ENCODE data around the gene RNF224. TPM values are rescaled to one million over a fixed set of nuclear protein-coding genes. Genes with fewer than 3 reads are reported as not detected.
"Not testable (repeated sequence)": the region's sequence is repeated elsewhere in the genome, so short reads cannot be mapped to it uniquely, and the experiment has no call there.

Gene RNF224
- polyA plus RNA-seq, 3 donors, result not detected

DNA sequence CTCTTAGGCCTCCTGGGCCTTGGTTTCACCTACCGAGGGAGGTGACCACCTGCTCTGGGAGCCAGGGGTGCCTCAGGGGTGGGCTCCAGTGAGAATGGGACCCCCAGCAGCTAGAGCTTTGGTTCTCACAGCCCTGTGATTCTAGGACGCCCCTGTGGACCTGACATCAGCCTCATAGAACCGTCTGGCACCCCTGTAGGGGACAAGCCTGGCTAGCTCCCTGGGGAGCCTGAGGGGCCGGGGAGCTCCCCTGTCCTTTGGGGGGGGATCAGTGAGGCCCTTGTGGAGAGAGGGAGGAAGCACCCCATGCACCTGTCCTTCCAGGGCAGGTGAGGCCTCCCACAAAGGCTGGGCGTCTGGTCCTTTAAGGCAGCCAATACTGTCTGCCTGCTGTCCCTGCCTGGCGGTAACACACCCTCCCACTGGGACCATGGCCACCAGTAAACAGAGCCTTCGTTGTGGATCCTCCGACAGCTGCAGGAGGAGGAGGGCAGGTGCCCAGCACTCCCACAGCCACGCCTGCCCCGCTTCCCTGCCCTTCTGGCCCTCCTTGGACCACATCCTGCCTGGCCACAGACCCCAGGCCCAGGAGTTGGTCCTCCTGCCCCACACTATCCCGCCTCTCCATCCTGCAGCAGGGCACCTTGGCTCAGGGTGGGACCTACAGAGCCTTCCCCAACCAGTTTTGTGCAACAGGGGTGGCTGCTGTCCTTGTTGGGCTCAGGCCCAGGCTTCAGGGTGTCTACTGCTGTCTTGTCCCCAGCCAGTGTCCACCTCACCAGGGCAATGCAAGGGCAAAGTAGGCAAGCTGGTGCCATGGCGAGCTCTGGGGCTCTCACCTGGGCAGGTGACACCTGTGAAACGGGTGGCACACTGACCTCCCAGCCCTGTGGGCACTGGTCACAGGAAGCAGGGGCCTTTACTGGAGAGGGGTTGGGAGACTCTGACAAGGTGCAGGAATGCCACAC is 10.7 kb downstream of the RNF224 start:
- peaks cover 33% of the 10 kb centered on the region for H3K4me1 Mint-ChIP-seq
- no peak overlapping the region for H3K9ac ChIP-seq (ENCODE audit: insufficient read depth, low read length, poor library complexity, severe bottlenecking)
- no peak overlapping the region for H2AFZ ChIP-seq (ENCODE audit: insufficient read depth, low read depth, low read length, poor library complexity, severe bottlenecking)
- peaks cover 0 to 3% (median 0%) of the 10 kb centered on the region in 7 donors for H3K9me3 Mint-ChIP-seq
- peaks cover 15% of the 10 kb centered on the region for H4K20me1 ChIP-seq (ENCODE audit: insufficient read depth, low read length)
- peaks cover 33% of the 10 kb centered on the region for H3K79me2 ChIP-seq (ENCODE audit: insufficient read depth, low read length)
- 87% methylated on average over 10 of the region's 13 CpGs for WGBS (ENCODE audit: insufficient coverage)
- H3K27me3 ChIP-seq (ENCODE audit: control insufficient read depth in 2 of 2, insufficient read depth in 2 of 2, low read length in 2 of 2), result no peaks in the 10 kb centered on the region
- no peak overlapping the region for H3K4me2 ChIP-seq (replicated peaks; ENCODE audit: extremely low read depth, low read length, poor library complexity, severe bottlenecking)
- intact Hi-C loops (cut with micrococcal nuclease), result loop anchor here in 1 of 2 donors (5.0 kb wide), 2 partner anchors 51 to 116 kb away; partner anchors contain the start of genes ANAPC2 and SSNA1
- peaks cover 44 to 52% of the 10 kb centered on the region in 2 donors for H3K4me1 ChIP-seq (ENCODE audit: control insufficient read depth in 1 of 2, insufficient read depth in 2 of 2, low read length in 2 of 2)
- peaks cover 2 to 17% (median 8%) of the 10 kb centered on the region in 3 donors for H3K27me3 Mint-ChIP-seq (ENCODE audit: low read depth in 3 of 3)
- H3K27ac Mint-ChIP-seq, result peak overlapping the region in 1 of 7 donors; percentile 33
- no peak overlapping the region for H3K4me3 Mint-ChIP-seq
- H3K27ac ChIP-seq (ENCODE audit: low read depth in 1 of 2, low read length in 2 of 2), result no peak overlapping the region
- TF ChIP-seq, protein P1, sequence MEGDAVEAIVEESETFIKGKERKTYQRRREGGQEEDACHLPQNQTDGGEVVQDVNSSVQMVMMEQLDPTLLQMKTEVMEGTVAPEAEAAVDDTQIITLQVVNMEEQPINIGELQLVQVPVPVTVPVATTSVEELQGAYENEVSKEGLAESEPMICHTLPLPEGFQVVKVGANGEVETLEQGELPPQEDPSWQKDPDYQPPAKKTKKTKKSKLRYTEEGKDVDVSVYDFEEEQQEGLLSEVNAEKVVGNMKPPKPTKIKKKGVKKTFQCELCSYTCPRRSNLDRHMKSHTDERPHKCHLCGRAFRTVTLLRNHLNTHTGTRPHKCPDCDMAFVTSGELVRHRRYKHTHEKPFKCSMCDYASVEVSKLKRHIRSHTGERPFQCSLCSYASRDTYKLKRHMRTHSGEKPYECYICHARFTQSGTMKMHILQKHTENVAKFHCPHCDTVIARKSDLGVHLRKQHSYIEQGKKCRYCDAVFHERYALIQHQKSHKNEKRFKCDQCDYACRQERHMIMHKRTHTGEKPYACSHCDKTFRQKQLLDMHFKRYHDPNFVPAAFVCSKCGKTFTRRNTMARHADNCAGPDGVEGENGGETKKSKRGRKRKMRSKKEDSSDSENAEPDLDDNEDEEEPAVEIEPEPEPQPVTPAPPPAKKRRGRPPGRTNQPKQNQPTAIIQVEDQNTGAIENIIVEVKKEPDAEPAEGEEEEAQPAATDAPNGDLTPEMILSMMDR (IDR thresholded peaks at IDR 0.05), result no peak
- no peaks in the 10 kb centered on the region for H3K9me3 ChIP-seq (replicated peaks in 1 of 2; ENCODE audit: control insufficient read depth in 1 of 2, insufficient read depth in 1 of 2, low read length in 2 of 2)
- no peak for DNase-seq
- peaks cover 11% of the 10 kb centered on the region in 2 donors for H3K36me3 ChIP-seq (replicated peaks in 1 of 2; ENCODE audit: control insufficient read depth in 1 of 2, insufficient read depth in 2 of 2, low read length in 2 of 2)
- peaks cover 10% of the 10 kb centered on the region in 2 donors for H3K36me3 Mint-ChIP-seq
- no peak overlapping the region for H3K4me3 ChIP-seq (replicated peaks in 1 of 3; ENCODE audit: low read depth in 2 of 3, low read length in 3 of 3)

DNA sequence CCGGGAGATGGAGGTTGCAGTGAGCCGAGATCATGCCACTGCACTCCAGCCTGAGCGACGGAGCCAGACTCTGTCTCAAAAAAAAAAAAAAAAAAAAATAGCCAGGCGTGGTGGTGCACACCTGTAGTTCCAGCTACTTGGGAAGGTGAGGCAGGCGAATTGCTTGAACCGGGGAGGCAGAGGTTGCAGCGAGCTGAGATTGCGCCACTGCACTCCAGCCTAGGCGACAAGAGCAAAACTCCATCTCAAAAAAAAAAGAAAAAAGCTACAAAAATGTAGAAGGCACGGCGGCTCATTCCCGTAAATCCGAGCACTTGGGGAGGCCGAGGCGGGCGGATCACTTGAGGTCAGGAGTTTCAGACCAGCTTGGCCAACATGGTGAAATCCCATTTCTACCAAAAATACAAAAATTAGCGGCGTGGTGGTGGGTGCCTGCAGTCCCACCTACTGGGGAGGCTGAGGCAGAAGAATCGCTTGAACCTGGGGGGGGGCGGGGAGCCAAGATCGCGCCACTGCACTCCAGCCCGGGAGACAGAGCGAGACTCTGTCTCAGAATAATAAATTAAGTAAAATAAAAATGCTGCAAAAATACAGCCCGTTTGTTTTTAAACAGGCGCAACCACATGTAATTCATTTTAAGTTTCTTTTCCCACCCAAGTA is 12.4 kb downstream of the RNF224 start:
- H4K20me1 ChIP-seq (ENCODE audit: insufficient read depth, low read length), result peaks cover 32% of the 10 kb centered on the region
- peak overlapping the region; percentile 67 to 76 for H3K4me3 Mint-ChIP-seq
- WGBS (ENCODE audit: insufficient coverage), result 76% methylated on average over 8 of the region's 27 CpGs
- DNase-seq; H3K9me3 Mint-ChIP-seq; H3K9me3 ChIP-seq (replicated peaks in 1 of 2; ENCODE audit: control insufficient read depth in 1 of 2, insufficient read depth in 1 of 2, low read length in 2 of 2); H3K27me3 ChIP-seq (ENCODE audit: control insufficient read depth in 2 of 2, insufficient read depth in 2 of 2, low read length in 2 of 2); H3K27me3 Mint-ChIP-seq (ENCODE audit: low read depth in 3 of 3): not testable (repeated sequence)
- H3K79me2 ChIP-seq (ENCODE audit: insufficient read depth, low read length), result peaks cover 34% of the 10 kb centered on the region
- peaks cover 15 to 18% of the 10 kb centered on the region in 2 donors for H3K36me3 Mint-ChIP-seq
- peak overlapping the region; percentile 6 to 84 (median 45) for H3K27ac Mint-ChIP-seq
- peaks cover 49 to 63% of the 10 kb centered on the region in 2 donors for H3K4me1 ChIP-seq (ENCODE audit: control insufficient read depth in 1 of 2, insufficient read depth in 2 of 2, low read length in 2 of 2)
- peak overlapping the region; percentile 96 for H3K4me2 ChIP-seq (replicated peaks; ENCODE audit: extremely low read depth, low read length, poor library complexity, severe bottlenecking)
- H3K9ac ChIP-seq (ENCODE audit: insufficient read depth, low read length, poor library complexity, severe bottlenecking), result peak overlapping the region; percentile 74
- peaks cover 18 to 19% of the 10 kb centered on the region in 2 donors for H3K36me3 ChIP-seq (replicated peaks in 1 of 2; ENCODE audit: control insufficient read depth in 1 of 2, insufficient read depth in 2 of 2, low read length in 2 of 2)
- H3K4me1 Mint-ChIP-seq, result peaks cover 47% of the 10 kb centered on the region
- H3K4me3 ChIP-seq (replicated peaks in 1 of 3; ENCODE audit: low read depth in 2 of 3, low read length in 3 of 3), result peak overlapping the region; percentile 52 to 80 (median 59)
- intact Hi-C loops (cut with micrococcal nuclease), result loop anchor here (2.0 to 5.0 kb wide), 4 partner anchors 15 to 117 kb away; partner anchors contain the start of genes ANAPC2 (in 1 of the 2), NELFB (in 1 of the 2), SSNA1 (in 1 of the 2) and TPRN (in 1 of the 2)
- H2AFZ ChIP-seq (ENCODE audit: insufficient read depth, low read depth, low read length, poor library complexity, severe bottlenecking), result peak overlapping the region; percentile 88
- peak overlapping the region; percentile 38 to 82 for H3K27ac ChIP-seq (ENCODE audit: low read depth in 1 of 2, low read length in 2 of 2)
